ENCODE results near the gene IGFBP4.
"Not testable (repeated sequence)": the region's sequence is repeated elsewhere in the genome, so short reads cannot be mapped to it uniquely, and the experiment has no call there.

IGFBP4 gene

GRCh38 chr17:40443196-40443987 is at the start of gene IGFBP4:
IGFBP4 (plus strand) TSS chr17:40443450; CDS start chr17:40443736, 286 bp downstream.
- DNase-seq (ENCODE audit: low read depth in 2 of 2) = peak; percentile 56 to 62

GRCh38 chr17:40399185-40399584 is 44.1 kb upstream of the IGFBP4 start:
- no peak for DNase-seq (ENCODE audit: low read depth in 2 of 2)

- no peak for DNase-seq (ENCODE audit: low read depth in 2 of 2)
These were observed 40.6 kb upstream of the IGFBP4 start for GRCh38 chr17:40402668-40403067.

- DNase-seq (ENCODE audit: low read depth in 2 of 2) = no peak
These were observed 39.2 kb upstream of the IGFBP4 start for GRCh38 chr17:40404003-40404402.

GRCh38 chr17:40407460-40407859 is 35.8 kb upstream of the IGFBP4 start:
- no peak for DNase-seq (ENCODE audit: low read depth in 2 of 2)

GRCh38 chr17:40409540-40409939 is 33.7 kb upstream of the IGFBP4 start:
- DNase-seq (ENCODE audit: low read depth in 2 of 2) = not testable (repeated sequence)

GRCh38 chr17:40410082-40410481 is 33.2 kb upstream of the IGFBP4 start:
- DNase-seq (ENCODE audit: low read depth in 2 of 2) = no peak

GRCh38 chr17:40411821-40412220 is 31.4 kb upstream of the IGFBP4 start:
- no peak for DNase-seq (ENCODE audit: low read depth in 2 of 2)

- DNase-seq (ENCODE audit: low read depth in 2 of 2) = no peak
These were observed 30.4 kb upstream of the IGFBP4 start for GRCh38 chr17:40412880-40413279.

GRCh38 chr17:40414312-40414711 is 28.9 kb upstream of the IGFBP4 start:
- not testable (repeated sequence) for DNase-seq (ENCODE audit: low read depth in 2 of 2)

- no peak for DNase-seq (ENCODE audit: low read depth in 2 of 2)
These were observed 27.9 kb upstream of the IGFBP4 start for GRCh38 chr17:40415390-40415789.

- no peak for DNase-seq (ENCODE audit: low read depth in 2 of 2)
These were observed 26.6 kb upstream of the IGFBP4 start for GRCh38 chr17:40416671-40417070.

GRCh38 chr17:40417258-40417608 is 26.0 kb upstream of the IGFBP4 start:
- DNase-seq (ENCODE audit: low read depth in 2 of 2) = no peak

- DNase-seq (ENCODE audit: low read depth in 2 of 2) = peak; percentile 75 to 91
These were observed 25.4 kb upstream of the IGFBP4 start, which contains the start of gene TOP2A for GRCh38 chr17:40417609-40418427. TOP2A (minus strand) TSS chr17:40417896; CDS start chr17:40417791, 105 bp downstream.

- DNase-seq (ENCODE audit: low read depth in 2 of 2) = no peak
These were observed 24.9 kb upstream of the IGFBP4 start for GRCh38 chr17:40418428-40418706.

GRCh38 chr17:40419559-40420331 is 23.5 kb upstream of the IGFBP4 start:
- no peak for DNase-seq (ENCODE audit: low read depth in 2 of 2)

- no peak for DNase-seq (ENCODE audit: low read depth in 2 of 2)
These were observed 20.1 kb upstream of the IGFBP4 start for GRCh38 chr17:40422990-40423633.

- DNase-seq (ENCODE audit: low read depth in 2 of 2) = no peak
These were observed 17.5 kb upstream of the IGFBP4 start for GRCh38 chr17:40425741-40426140.

GRCh38 chr17:40427002-40427491 is 16.2 kb upstream of the IGFBP4 start:
- no peak for DNase-seq (ENCODE audit: low read depth in 2 of 2)

- no peak for DNase-seq (ENCODE audit: low read depth in 2 of 2)
These were observed 12.7 kb upstream of the IGFBP4 start for GRCh38 chr17:40430272-40431230.

GRCh38 chr17:40431231-40431602 is 12.0 kb upstream of the IGFBP4 start:
- no peak for DNase-seq (ENCODE audit: low read depth in 2 of 2)

All from stimulated activated CD8-positive, alpha-beta memory T cell treated with anti-CD3 and anti-CD28 coated beads, Interleukin-2, amount 100 ng/mL, for 48 hours (primary cell).